ENCODE data around the gene S100A11. TPM values are rescaled to one million over a fixed set of nuclear protein-coding genes. Genes with fewer than 3 reads are reported as not detected.

Gene S100A11
- total and polyA plus RNA-seq, 10 donors: 243 to 669 (median 449) TPM

DNA sequence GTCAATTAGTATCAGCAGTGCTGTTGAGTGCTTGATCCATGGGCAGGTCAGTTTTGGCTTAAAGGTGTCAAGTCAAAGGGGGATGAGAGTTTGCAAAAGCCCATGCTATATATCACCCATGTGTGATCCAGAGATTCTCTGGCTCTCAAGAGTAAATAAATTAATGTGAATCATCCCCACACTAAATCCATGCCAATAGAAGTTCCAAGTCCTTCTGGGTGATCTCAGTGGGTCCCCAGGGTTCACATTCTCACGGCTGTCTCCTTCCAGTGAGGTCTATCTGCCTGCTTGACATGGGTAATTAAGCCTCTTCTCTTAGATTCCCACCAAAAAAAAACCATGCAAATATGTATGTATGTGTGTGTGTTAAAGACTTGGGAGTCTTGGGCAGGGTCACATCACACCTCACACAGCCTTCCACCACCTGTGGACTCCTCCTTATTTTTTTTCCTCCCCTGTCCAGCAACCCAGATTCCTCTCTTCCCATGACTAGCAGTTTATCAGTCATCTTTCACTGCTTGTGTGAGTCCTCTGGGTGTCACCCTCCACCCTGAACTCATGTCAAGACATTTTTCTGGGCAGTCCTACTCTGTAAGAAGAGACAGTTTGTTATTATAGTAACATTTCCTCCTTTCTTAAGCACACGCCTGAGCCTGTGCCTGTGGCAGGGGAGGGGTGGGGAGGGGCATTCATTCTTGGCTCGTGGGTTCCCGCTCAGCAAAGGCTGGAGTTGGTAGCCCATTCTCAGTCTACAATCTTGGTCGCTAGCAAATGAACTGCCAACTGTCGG lies 14.3 kb upstream of the S100A11 start:
- peaks cover 0 to 25% (median 0%) of the 10 kb centered on the region in 7 donors for H3K27me3 ChIP-seq (replicated peaks in 1 of 7)
- intact Hi-C loops (cut with DNase I; ENCODE audit: low total_unique reads): loop anchor here (5.0 kb wide), 1 partner anchor 406 kb away; no protein-coding TSS in a partner anchor
- no peaks in the 10 kb centered on the region for H3K36me3 ChIP-seq
- no peak for DNase-seq
- peak overlapping the region in 1 of 8 donors; percentile 40 for H3K4me3 ChIP-seq
- H3K27ac ChIP-seq: peak overlapping the region in 2 of 8 donors; percentile 93 to 95
- H3K9me3 ChIP-seq: no peaks in the 10 kb centered on the region
- H3K4me1 ChIP-seq: peaks cover 8 to 56% (median 27%) of the 10 kb centered on the region in 6 donors
- 62 to 68% (median 63%) methylated on average over 6 of the region's 6 CpGs for WGBS, 5 donors
- TF ChIP-seq POLR2AphosphoS5 (IDR thresholded peaks at IDR 0.05) (no peak), POLR2A (IDR thresholded peaks at IDR 0.05) (no peak)
- TF ChIP-seq, protein P1, sequence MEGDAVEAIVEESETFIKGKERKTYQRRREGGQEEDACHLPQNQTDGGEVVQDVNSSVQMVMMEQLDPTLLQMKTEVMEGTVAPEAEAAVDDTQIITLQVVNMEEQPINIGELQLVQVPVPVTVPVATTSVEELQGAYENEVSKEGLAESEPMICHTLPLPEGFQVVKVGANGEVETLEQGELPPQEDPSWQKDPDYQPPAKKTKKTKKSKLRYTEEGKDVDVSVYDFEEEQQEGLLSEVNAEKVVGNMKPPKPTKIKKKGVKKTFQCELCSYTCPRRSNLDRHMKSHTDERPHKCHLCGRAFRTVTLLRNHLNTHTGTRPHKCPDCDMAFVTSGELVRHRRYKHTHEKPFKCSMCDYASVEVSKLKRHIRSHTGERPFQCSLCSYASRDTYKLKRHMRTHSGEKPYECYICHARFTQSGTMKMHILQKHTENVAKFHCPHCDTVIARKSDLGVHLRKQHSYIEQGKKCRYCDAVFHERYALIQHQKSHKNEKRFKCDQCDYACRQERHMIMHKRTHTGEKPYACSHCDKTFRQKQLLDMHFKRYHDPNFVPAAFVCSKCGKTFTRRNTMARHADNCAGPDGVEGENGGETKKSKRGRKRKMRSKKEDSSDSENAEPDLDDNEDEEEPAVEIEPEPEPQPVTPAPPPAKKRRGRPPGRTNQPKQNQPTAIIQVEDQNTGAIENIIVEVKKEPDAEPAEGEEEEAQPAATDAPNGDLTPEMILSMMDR (IDR thresholded peaks at IDR 0.05 in 8 of 11, conservative IDR thresholded peaks at IDR 0.05 in 3 of 11): no peak

DNA sequence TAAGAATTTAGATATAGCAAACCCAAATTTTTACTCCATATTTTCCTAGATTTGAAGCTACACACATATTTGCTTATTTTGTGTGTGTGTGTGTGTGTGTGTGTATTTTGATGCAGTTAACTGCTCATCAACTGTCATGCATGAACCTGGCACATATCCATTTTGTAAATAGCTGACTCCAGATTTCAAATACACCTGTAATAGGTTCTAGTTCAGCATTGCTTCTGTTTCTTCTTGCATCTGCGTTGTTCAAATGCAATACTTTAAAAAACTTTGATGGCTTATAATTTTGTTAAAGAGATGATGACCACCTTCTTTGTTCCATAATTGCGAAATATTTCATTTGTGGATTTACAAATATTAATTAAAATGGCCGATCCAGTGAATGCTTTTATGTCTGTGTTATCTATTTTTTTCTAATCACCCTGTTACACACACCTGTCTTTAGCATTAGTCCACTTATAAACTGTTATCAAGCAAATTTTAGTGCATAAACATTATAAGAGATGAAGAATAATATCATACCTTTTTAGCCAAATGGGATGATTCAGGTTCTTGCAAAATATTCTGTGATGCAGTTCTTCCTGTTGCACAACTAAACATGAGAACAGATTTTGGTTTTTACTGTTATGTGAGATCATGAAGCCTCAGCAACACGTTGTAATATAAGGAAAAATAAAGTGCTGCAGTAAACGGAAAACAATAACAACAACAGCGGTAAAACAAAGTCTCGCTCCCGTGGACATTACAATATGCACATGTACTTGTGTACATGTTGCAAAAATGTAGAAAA lies 12.7 kb upstream of the S100A11 start:
- peak overlapping the region in 7 of 8 donors; percentile 39 to 97 (median 93) for H3K27ac ChIP-seq

DNA sequence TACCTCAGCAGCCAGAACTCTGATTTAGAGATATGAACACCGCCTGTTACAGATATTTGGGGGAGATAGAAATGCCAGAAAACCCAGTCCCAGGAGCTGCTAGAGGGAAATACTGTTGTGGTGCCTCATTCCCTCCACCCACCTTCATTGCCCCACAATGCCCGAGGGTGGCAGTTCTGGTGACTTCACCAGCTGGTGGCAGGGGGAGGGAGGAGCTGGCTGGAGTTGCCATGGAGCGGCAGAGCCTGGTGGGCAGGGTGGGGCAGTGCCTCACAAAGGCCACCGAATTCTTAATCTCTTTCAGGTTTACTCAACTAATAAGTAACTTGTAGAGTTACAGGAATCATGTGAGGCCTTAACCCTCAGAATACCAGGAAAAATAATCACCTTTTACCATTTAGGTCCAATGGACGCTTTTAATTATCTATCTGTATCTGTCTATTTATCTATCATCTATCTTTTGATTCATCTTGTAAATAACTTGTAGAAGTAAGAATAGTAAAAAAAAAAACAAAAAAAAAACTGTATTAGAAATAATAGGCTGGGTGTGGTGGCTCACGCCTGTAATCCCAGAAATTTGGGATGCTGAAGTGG lies 11.7 kb upstream of the S100A11 start:
- Histone ChIP-seq H3K36me3 (no peaks in the 10 kb centered on the region), H3K4me1 (peaks cover 8 to 61% (median 30%) of the 10 kb centered on the region in 6 donors), H3K9me3 (no peaks in the 10 kb centered on the region), H3K27ac (peak overlapping the region; percentile 91 to 97 (median 94)), H3K27me3 (replicated peaks in 1 of 7) (peaks cover 0 to 8% (median 0%) of the 10 kb centered on the region in 7 donors), H3K4me3 (peak overlapping the region in 3 of 8 donors; percentile 6 to 60 (median 11))
- WGBS, 5 donors: 37 to 50% (median 40%) methylated on average over 6 of the region's 6 CpGs
- TF ChIP-seq POLR2A (IDR thresholded peaks at IDR 0.05): no peak
- TF ChIP-seq, protein P1 (IDR thresholded peaks at IDR 0.05 in 8 of 11, conservative IDR thresholded peaks at IDR 0.05 in 3 of 11): no peak
- no peak for TF ChIP-seq POLR2AphosphoS5 (IDR thresholded peaks at IDR 0.05)
- peak; percentile 92 for DNase-seq
- intact Hi-C loops (cut with DNase I; ENCODE audit: low total_unique reads): no loop called here

More for the DNA sequence above, 12.7 kb upstream of the S100A11 start:
- no peak for TF ChIP-seq POLR2AphosphoS5 (IDR thresholded peaks at IDR 0.05)
- no peak for TF ChIP-seq POLR2A (IDR thresholded peaks at IDR 0.05)
- TF ChIP-seq, protein P1 (IDR thresholded peaks at IDR 0.05 in 8 of 11, conservative IDR thresholded peaks at IDR 0.05 in 3 of 11): no peak
- H3K4me1 ChIP-seq: peaks cover 8 to 56% (median 29%) of the 10 kb centered on the region in 6 donors
- H3K4me3 ChIP-seq: peak overlapping the region in 1 of 8 donors; percentile 40
- H3K27me3 ChIP-seq (replicated peaks in 1 of 7): peaks cover 0 to 14% (median 0%) of the 10 kb centered on the region in 7 donors
- intact Hi-C loops (cut with DNase I; ENCODE audit: low total_unique reads): loop anchor here (5.0 kb wide), 1 partner anchor 408 kb away; no protein-coding TSS in a partner anchor
- WGBS, 5 donors: 58 to 85% (median 67%) methylated on average over 8 of the region's 8 CpGs
- H3K36me3 ChIP-seq: no peaks in the 10 kb centered on the region
- no peaks in the 10 kb centered on the region for H3K9me3 ChIP-seq
- DNase-seq: no peak
